Loucy (cell line): ENCODE results near the gene CELF3.

Source experiments
- H2AFZ ChIP-seq: fragments of 200-600 bp; sonication (generic); 2 replicates; pipeline ENCODE4 v1.6.0; 2016; ENCODE audit warnings: antibody characterized with exemption, mild to moderate bottlenecking, low read length, moderate library complexity
- H3F3A ChIP-seq: fragments of 200-600 bp; 2 replicates; pipeline ENCODE4 v1.6.0; 2016; ENCODE audit warnings: antibody characterized with exemption, low read depth, mild to moderate bottlenecking
- H3K27me3 ChIP-seq: fragments of 200-600 bp; sonication (generic); 2 replicates; pipeline ENCODE4 v1.6.1; 2014; ENCODE audit warnings: low read length, mild to moderate bottlenecking; ENCODE audit not compliant: insufficient read depth, poor library complexity, severe bottlenecking
- H3K36me3 ChIP-seq: fragments of 200-600 bp; sonication (generic); 2 replicates; pipeline ENCODE4 v1.6.1; 2016; ENCODE audit warnings: low read length; ENCODE audit not compliant: insufficient read depth
- H3K4me1 ChIP-seq: fragments of 200-600 bp; sonication (generic); 2 replicates; pipeline ENCODE4 v1.5.1; 2014; ENCODE audit warnings: low read length, mild to moderate bottlenecking; ENCODE audit not compliant: insufficient read depth, poor library complexity, severe bottlenecking
- H3K4me2 ChIP-seq: fragments of 200-600 bp; sonication (generic); 2 replicates; pipeline ENCODE4 v1.6.0; 2014; ENCODE audit warnings: antibody characterized with exemption, low read length, low read depth, mild to moderate bottlenecking; ENCODE audit not compliant: poor library complexity, severe bottlenecking
- H3K4me3 ChIP-seq: fragments of 200-600 bp; sonication (generic); 2 replicates; pipeline ENCODE4 v1.5.1; 2014; ENCODE audit warnings: low read length, mild to moderate bottlenecking, mixed read lengths; ENCODE audit not compliant: poor library complexity, severe bottlenecking
- H3K79me2 ChIP-seq: fragments of 200-600 bp; sonication (generic); 2 replicates; pipeline ENCODE4 v1.6.1; 2014; ENCODE audit warnings: low read length; ENCODE audit not compliant: insufficient read depth
- H3K9ac ChIP-seq: fragments of 200-600 bp; sonication (generic); 2 replicates; pipeline ENCODE4 v1.6.0; 2014; ENCODE audit warnings: mild to moderate bottlenecking, low read depth, low read length, moderate library complexity; ENCODE audit not compliant: poor library complexity, severe bottlenecking
- H3K9me2 ChIP-seq: fragments of 200-600 bp; sonication (generic); replicated peaks from 2 replicates; pipeline ENCODE4 v1.6.1; 2016; ENCODE audit warnings: low read depth, low read length, mixed read lengths
- H3K9me3 ChIP-seq: fragments of 200-600 bp; sonication (generic); 2 replicates; pipeline ENCODE4 v1.6.1; 2014; ENCODE audit warnings: mild to moderate bottlenecking, antibody characterized with exemption, low read length, low read depth; ENCODE audit not compliant: insufficient read depth
- H4K20me1 ChIP-seq: fragments of 200-600 bp; sonication (generic); 2 replicates; pipeline ENCODE4 v1.6.0; 2014; ENCODE audit warnings: antibody characterized with exemption, low read length, mild to moderate bottlenecking; ENCODE audit not compliant: insufficient read depth, poor library complexity, severe bottlenecking
- CTCF ChIP-seq: fragments of 200-600 bp; sonication (generic); conservative IDR thresholded peaks from 2 replicates; pipeline ENCODE4 v1.5.1; 2014; ENCODE audit warnings: mild to moderate bottlenecking, antibody characterized with exemption, low read length
- EZH2phosphoT487 ChIP-seq: fragments of 200-600 bp; IDR thresholded peaks from 2 replicates; pipeline ENCODE4 v1.6.1; 2018; ENCODE audit warnings: antibody characterized with exemption, mild to moderate bottlenecking, moderate library complexity, borderline replicate concordance

CELF3 gene

GRCh38 chr1:151716405-151716762, 219 bp downstream of the CELF3 start:
- Histone ChIP-seq H3K27me3 (no peaks in the 10 kb centered on the region), H4K20me1 (no peaks in the 10 kb centered on the region), H3K9me3 (no peaks in the 10 kb centered on the region), H3K9me2 (no peaks in the 10 kb centered on the region), H3F3A (no peaks in the 10 kb centered on the region), H3K4me3 (no peak overlapping the region), H3K4me1 (peaks cover 7% of the 10 kb centered on the region), H2AFZ (no peak overlapping the region), H3K9ac (no peak overlapping the region), H3K4me2 (no peak overlapping the region), H3K36me3 (no peaks in the 10 kb centered on the region), H3K79me2 (no peaks in the 10 kb centered on the region)
- TF ChIP-seq CTCF (no peak), EZH2phosphoT487 (no peak)

- TF ChIP-seq EZH2phosphoT487 (no peak), CTCF (peak; percentile 49)
- Histone ChIP-seq H3K27me3 (no peaks in the 10 kb centered on the region), H3F3A (no peaks in the 10 kb centered on the region), H3K4me3 (no peak overlapping the region), H3K36me3 (no peaks in the 10 kb centered on the region), H3K4me2 (no peak overlapping the region), H3K4me1 (peaks cover 5% of the 10 kb centered on the region), H3K9me2 (no peaks in the 10 kb centered on the region), H2AFZ (no peak overlapping the region), H3K79me2 (no peaks in the 10 kb centered on the region), H4K20me1 (no peaks in the 10 kb centered on the region), H3K9ac (no peak overlapping the region), H3K9me3 (no peaks in the 10 kb centered on the region)
These were observed 738 bp downstream of the CELF3 start for GRCh38 chr1:151715726-151716404.

- Histone ChIP-seq H3K9me3 (no peaks in the 10 kb centered on the region), H3K9me2 (no peaks in the 10 kb centered on the region), H3K79me2 (no peaks in the 10 kb centered on the region), H2AFZ (no peak overlapping the region), H3K4me2 (no peak overlapping the region), H4K20me1 (no peaks in the 10 kb centered on the region), H3K4me3 (no peak overlapping the region), H3K4me1 (no peaks in the 10 kb centered on the region), H3K27me3 (no peaks in the 10 kb centered on the region), H3K9ac (no peak overlapping the region), H3F3A (no peaks in the 10 kb centered on the region), H3K36me3 (no peaks in the 10 kb centered on the region)
- no peak for TF ChIP-seq EZH2phosphoT487
- TF ChIP-seq CTCF = no peak
These were observed 1.5 kb downstream of the CELF3 start for GRCh38 chr1:151714820-151715725.
